Activated CD4-positive, alpha-beta T cell treated with anti-CD3 and anti-CD28 coated beads, Interleukin-10, Interleukin-2, amounts not matched to agents 100 ng/mL and 50 ng/mL, durations not matched to agents 16 hours and 8 hours (primary cell): Measurements from ENCODE around the gene ISM2.

Experiments used
- DNase-seq: peaks from one replicate; pipeline ENCODE4 v3.0.0-alpha.2; 2020

Gene ISM2

DNA sequence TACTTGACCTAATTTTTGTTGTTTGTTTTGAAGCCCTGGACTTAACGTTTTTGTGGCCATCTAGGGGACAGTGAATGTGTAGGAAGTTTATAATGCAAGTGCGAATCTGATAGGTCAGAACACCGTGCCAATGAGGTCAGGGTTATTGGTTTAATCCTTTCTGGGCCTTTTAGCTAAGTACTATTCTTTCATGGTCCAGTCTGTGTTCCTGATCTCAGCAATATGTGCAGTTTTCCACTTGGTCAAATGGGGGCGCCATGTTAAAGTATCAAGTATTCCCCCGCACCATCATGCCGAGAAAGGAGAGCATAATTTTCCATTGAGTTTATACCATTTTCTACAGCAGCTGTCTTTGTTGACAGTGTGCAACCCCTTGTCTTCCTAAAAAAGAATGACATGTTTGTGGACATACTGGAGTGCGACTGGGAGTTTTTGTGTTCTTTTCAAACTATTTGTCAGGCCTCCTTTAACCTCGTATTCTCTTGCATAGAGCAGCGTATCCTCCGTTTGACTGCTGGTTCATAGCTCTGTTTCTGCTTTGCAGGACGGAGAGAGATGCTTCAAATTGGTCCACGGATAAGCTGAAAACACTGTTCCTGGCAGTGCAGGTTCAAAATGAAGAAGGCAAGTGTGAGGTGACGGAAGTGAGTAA lies 39.4 kb downstream of the ISM2 start:
- DNase-seq: peak; percentile 78

DNA sequence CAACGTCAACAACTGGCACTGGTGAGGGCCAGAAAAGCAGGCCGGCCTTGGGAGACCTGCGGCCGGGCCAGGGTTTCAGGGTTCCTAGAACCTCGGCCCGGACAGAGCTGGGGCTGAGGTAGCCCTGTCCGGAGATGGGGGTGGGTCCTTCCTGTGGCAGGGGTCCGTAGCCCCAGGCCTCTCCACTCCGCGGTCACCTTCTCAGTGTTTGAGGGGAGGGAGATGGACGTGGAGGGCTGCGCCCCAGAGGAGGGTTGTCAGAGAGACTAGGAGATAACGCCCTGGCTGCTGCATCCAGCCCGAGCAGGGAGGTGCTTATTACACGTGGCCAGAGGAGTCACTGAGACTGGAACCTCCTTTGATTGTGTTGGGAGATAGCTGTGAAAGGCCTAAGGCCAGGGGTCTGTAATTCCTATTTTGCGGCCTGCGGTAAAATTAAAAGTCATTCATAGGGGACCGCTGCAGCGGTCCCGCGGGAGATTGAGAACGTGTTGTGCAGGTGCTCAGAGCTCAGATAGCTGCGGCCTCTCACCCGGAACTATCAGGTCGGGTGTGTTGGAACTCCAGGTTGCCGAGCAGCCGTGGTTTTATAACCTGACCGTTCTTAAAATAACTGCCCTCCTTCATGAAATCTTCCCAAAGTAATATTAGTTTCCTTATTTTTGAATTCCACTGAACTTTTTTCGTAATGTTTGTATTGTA lies 40.2 kb downstream of the ISM2 start:
- DNase-seq: peak; percentile 58

DNA sequence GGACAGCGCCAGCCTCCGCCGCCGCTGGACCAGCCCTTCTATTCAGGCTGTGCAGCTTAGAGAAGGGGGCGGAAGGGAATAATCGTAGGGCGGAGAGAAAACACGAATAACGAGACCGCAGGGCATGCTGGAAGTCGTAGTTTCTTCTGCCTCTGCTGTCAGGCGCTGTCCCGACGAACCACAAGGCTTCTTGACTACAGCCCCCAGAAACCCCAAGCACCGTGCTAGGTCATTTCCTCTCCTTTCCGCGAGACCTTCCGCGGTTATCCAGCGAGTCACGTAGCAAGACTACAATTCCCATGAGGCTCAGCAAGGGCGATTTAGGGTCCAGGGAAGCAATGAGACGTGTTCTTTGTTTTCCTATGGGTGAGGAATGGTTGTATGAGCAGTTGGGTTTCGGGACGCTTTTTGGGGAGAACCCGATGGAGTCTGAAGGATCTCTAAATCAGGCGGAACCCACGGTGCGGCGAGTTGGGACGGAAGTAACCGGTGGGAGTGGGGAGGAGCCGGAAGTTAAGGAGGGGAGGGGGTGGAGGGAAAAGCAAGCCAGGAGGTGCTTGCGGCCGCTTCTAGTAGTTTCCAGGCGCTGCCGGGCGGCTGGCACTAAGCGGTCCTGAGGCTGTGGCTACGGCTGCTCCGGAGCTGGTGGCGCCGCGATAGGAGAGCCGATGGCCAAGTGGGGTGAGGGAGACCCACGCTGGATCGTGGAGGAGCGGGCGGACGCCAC lies 40.9 kb downstream of the ISM2 start, which contains the start of the genes AHSA1 and VIPAS39:
TSS of gene AHSA1 (plus strand) at position 572 of the 727 bp plus-strand sequence. CDS start at position 669, 97 bp downstream.
TSS of gene VIPAS39 (minus strand) at position 80 of the 727 bp plus-strand sequence. CDS start 3,499 bp downstream, outside the sequence.
- peak; percentile 98 for DNase-seq

DNA sequence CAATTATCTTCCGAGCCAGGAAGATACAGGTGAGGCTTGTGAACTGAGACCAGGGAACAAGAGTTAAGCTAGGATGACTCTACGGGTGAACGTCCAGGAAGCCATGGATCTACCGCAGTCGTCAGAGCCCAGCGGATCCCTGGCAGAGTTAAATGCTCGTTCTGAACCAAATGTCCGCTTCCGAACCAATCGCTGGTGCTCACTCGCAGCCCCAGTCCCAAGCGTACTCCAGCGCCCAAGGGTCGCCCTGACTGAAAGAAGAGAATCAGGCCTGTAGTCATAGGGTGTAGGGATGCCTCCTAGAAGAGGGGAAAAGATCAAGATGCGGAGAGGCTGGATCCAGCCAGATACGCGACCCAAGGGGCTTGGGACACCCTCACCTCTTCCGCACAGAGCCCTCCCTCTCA lies 41.5 kb downstream of the ISM2 start:
- DNase-seq: no peak

DNA sequence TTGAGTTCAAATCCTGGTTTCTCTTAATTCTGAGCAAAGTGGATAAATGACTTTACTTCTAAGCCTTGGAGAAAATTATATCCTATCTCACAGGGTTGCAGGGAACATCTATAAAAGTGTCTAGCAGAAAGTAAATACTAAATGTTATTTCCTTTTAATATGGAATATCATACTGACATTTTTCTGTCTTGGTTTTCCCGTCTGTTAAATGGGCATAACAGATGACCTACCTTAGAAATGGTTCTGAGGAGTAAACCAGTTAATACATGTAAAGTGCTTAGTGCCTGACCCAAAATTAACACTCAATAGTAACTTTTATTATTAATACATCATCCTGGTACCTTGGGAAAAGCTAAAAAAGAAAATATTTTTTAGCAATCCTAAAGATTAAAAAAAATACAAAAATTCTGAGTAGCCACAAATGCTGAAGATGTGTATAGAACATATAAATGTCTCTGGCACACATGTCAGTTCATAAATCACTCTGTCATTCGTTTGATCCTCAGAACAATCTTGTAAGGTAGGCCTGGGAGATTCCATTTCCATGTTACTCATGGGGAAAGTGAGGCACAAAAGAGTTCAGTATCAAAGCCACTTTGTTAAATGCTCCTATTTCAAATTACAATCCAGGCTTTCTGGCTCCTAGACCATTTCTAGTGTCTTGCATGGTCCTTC lies 42.5 kb downstream of the ISM2 start:
- DNase-seq: no peak

DNA sequence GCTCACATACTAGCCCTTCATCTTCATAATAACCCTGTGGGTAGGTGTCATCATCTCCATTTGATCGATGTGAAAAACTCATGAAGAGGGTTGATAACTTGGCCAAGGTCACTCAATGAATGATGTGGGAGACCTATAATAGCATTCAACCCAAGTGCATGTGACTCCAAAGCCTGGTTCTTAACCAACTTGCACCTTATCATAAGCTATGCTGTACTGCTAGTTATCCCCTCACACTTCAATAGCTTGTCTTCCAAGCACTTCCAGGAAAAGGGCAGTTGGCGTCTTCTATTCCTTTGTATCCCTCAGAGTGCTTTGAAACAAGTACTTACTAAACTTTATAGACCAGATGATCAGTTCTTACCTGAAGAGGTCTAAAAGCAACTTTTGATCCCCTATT lies 56.4 kb downstream of the ISM2 start:
- no peak for DNase-seq

DNA sequence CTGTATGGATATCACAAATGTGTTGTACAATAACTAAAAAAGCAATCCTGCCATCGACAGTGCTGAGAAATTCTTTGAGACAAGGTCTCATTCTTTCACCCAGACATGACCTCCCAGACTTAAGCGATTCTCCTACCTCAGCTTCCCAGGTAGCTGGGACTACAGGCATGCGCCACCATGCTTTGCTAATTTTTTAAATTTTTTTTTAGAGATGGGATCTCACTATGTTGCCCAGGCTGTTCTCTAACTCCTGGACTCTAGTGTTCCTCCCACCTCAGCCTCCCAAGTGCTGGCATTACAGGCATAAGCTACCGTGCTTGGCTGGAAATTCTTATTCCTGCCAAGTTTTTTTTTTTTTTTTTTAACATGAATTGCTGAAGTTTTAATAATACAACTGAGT lies 58.8 kb downstream of the ISM2 start:
- DNase-seq: no peak

DNA sequence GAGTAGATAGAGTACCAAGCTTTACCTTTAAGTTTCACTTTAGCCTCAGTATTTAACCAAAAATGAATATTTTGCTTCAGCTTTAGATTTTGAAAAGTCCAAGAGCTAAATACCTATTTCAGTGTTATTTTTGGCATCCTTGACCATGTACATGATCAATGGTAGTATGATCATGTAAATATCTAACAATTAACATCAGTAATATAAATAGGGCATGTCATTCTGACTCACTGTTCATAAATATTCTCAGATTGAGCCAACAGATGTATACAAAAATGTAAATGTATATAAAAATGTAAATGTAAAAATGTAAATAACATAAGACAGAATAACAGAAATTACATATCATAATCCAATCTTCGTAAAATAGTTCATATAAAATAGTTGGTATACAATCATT lies 60.0 kb downstream of the ISM2 start:
- DNase-seq: no peak

DNA sequence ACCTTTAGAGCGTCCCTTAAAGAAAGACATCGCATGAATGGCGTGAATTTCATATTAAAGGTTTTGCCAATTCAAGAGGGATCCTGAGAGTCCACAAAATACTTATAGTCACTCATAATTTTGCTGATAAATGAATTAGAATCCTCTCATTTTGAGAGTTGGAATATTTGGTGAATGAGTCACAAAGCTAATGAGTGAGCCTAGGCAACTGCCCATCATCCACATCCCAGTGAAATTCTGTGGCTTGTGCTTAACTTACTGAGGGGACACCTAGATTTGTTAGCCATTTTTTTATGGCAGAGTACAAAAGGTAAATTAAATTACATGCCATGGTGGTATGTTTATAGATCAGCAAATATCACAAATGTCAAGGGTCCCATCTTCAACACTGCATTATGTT lies 62.6 kb downstream of the ISM2 start:
- DNase-seq: no peak

DNA sequence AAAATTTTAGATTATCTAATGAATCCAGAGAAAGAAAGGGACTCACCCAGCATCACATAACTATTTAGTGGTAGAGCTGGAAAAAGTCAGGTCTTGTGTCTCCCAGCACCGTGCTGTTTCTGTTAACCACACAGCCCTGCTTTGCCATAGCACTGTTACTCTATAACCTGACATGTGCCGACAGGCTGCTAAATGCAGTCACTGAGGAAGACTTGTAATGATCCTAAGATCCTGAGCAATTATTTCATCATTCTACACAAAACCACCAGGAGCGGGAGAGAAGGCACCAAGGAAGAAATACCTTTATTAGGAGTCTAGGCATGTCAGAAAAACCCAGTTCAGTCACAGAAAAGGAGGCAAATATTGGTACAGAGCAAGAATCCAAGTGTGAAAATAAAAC lies 72.2 kb downstream of the ISM2 start:
- DNase-seq: no peak

DNA sequence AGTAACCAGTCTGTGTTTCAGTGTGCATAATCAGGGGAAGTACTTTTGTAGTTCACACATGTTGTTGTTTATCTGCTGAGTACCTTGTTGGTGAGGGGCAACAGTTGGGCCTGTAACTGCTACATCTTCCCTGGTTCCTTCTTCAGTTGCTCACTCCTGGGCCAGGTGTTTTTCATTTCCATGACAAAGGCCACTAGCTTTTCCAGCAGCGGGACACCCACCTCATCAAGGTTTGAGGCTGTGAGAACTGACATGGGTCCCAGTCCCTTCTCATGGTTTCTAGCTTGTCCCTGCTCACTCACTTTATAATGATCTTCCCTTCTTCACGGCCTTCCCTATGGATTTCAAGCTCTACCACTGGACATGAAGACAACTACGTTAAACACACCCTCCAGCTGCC lies 73.8 kb downstream of the ISM2 start:
- DNase-seq: no peak
